COLO668 (cell line): ENCODE measurements around the gene PAN3.

Source experiments
- DNase-seq: peaks from one replicate; lab custom pipeline; 2025; ENCODE audit not compliant: unreplicated experiment; lab: John Stamatoyannopoulos, UW

The PAN3 gene

GRCh38 chr13:28204690-28205443 lies 66.5 kb downstream of the PAN3 start:
- DNase-seq, result no peak

DNA sequence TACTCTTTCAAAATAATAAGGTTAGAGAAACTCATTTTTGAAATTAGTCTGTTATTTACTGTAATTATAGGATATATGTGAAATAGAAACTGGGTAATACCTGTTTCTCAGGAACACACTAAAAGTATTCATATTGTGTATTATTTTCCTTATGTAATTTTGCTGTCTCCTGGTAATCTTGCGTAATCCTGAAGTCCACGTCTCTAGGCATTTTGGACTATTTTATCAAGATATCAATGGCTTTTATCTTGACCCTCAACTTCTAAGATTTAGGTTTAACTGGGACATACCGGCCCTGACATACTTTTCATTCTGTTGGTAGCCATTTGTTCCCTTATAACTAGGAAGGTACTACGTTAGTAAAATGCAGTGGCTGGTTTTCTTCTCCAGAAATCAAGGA lies 80.3 kb downstream of the PAN3 start:
- no peak for DNase-seq

- no peak for DNase-seq
These were observed 81.2 kb downstream of the PAN3 start for GRCh38 chr13:28219408-28220099.

GRCh38 chr13:28220166-28220565 lies 81.8 kb downstream of the PAN3 start:
- no peak for DNase-seq

DNA sequence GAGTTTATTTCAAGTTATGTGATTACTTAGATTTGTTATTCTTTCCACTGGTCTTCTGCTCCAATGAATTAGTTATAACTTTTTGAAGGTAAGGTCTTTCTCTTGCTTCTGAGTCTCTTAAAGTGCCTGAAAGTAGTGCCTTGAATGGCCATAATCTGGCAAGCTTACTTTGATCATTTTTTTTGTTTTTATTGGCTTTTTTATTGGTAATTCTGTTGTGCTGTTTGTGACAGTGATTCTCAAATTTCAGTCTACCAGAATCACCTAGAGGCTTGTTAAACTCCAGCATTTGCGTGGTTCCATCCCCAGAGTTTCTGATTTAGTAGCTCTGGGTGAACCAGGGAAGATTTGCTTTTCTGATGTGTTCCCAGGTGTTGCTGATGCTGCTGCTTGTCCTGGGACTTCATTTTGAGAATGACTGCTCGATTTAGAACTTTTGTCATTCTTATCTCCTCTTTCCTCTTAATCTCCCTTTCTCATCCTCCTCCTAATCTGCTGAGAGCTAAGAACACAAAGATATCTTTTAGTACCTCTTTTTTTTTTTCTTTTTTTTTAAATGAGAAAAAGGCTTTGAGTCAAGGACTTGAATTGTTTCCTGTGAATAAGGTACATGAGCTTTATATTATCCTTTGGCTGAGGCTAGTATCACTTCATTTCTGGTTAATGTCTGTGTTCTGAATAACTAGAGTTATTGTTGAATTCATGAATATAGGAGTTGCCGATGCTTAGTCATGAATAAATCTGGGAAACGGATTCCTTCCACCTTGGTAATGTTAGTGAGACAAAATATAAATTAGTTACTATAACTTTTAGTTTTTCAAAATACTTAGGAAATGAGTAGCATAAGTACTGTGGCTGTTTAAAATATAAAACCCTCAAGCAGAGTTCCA lies 91.4 kb downstream of the PAN3 start:
- no peak for DNase-seq

- DNase-seq, result no peak
These were observed 93.3 kb downstream of the PAN3 start for GRCh38 chr13:28231642-28232041.

DNA sequence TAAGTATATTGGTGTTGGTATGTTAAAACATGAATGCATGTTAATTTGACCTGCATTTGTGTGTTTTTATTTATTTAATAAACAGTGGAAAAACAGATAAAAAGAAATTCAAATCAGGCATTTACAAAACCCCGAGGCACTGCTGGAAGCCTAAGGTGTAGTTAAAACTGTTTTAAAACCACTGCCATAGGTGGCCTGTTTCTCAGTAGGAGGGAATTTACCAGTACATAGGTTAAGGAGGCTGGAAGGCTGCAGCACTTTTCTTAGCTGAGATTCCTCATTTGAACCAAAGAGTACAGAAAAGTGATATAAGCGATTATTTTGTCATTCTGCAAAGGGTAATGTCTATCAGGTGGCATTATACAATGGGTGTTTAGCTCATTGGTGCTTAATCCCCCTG lies 99.6 kb downstream of the PAN3 start:
- no peak for DNase-seq

DNA sequence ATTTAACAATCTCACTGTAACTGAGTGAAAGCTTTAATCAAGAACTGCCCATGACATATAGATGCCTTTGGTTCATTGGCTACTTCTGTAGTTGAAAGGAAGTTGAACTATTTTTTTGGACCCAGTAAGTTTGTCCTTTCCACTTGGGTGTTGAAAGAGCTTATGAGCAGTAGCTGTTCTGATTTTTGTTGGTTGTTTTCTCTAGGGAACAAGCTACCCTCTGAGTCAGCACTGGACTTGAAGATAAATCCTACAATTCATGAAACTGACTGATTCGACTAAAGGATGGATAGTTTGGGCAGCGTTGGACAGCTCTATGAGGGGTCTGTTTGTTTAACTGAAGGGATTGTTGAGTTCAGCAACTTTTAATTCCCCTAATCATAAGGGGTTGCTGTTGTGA lies 101.0 kb downstream of the PAN3 start:
- DNase-seq, result no peak

DNA sequence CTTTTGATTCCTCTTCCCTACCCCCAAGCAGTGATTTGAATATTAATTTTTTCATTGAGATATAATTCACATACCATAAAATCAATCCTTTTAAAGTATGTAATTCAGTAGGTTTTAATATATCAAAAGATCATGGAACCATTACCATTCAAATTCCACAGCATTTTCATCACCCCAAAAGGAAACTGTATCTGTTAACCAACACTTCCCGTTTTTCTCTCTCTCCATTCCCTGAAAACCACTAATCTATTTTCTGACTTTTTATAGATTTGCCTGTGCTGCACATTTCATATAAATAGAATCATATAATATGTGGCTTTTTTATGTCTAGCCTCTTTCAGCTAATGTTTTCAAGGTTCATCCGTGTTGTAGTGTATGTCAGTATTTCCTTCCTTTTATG lies 107.1 kb downstream of the PAN3 start:
- DNase-seq, result no peak

GRCh38 chr13:28246891-28247290 lies 108.5 kb downstream of the PAN3 start:
- no peak for DNase-seq

DNA sequence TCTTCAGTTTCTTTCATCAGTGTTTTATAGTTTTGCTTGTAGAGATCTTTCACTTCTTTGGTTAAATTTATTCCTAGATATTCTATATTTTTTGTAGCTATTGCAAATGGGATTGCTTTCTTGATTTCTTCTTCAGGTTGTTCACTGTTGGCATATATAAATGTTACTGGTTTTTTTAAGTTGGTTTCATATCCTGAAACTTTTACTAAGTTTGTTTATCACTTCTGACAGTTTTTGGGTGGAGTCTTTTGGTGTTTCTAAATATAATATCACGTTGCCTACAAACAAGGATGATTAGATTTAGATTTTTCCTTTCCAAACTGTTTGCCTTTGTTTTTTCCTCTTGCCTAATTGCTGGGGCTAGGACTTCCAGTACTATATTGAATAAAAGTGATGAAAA lies 109.7 kb downstream of the PAN3 start:
- no peak for DNase-seq

DNA sequence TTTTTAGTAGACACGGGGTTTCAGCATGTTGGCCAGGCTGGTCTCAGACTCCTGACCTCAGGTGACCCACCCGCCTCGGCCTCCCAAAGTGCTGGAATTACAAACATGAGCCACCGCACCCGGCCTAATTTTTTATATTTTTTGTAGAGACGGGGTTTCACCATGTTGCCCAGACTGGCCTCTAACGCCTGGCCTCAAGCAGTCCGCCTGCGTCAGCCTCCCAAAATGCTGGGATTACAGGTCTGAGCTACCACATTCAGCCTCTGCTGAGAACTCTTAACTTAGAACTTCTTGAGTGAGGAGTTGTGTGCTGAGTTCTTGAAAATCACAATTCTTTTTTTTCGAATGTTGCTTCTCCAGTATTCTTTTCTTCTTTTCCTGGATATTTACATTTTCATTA lies 112.2 kb downstream of the PAN3 start:
- DNase-seq, result no peak

DNA sequence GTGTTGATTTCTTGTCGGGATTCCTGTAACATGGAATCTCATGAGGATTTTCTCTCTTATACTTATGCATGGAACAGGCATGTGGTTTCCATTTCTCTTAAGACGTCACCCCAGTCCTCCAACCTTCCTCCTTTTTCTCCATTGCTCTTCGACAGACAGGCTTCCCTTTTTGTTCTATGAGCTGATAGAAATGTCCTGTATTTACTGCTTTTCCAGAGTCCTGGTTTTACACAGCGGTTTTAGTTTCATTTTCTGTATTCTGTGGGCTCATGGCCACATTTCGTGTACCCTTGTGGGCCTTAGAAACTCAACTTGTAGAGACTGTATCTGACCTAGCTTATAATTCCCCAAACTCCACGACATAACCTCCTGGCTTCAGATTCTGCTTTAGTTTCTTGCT lies 113.1 kb downstream of the PAN3 start:
- DNase-seq, result no peak

DNA sequence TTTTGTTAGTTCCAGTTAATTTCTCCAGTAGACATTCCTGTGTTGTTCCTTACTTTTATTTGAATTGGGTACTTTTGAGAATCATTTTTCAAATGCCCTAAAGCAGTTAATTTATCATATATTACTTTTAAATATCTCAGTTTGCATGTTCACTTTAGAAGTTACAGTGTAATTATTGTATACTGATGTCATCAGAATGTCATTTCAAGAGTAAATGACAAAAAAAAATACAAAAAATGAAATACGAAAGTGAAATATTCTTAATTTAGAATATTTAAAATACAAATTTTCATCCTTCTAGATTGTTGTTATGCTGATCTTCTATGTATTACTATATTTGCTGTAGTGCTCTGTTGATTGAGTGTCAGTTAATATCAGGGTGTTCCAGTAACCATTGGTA lies 114.2 kb downstream of the PAN3 start:
- no peak for DNase-seq

- DNase-seq, result no peak
These were observed 119.0 kb downstream of the PAN3 start for GRCh38 chr13:28257305-28257704.

- no peak for DNase-seq
These were observed 120.1 kb downstream of the PAN3 start for GRCh38 chr13:28258417-28258816.

- no peak for DNase-seq
These were observed 129.2 kb downstream of the PAN3 start for GRCh38 chr13:28267497-28267896.

DNA sequence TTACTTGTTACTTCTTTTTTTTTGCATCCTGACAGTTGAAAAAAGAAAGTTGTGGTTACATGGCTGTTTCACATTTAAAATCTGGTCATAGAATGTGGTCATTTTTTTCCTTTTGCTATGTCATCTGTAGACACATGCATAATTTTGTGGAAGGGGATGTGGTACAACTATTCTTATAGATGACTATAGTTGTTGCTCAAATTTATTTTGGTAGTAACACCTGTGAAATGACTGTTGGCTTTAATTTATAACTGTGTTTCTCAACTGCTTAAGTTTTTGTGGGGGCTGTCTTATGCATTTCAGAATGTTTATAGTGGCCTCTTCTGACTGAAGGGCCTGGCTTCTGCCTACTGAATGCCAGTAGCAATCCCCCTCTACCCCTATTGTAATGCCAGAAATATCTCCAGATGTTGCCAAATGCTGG lies 130.5 kb downstream of the PAN3 start:
- DNase-seq, result no peak

DNA sequence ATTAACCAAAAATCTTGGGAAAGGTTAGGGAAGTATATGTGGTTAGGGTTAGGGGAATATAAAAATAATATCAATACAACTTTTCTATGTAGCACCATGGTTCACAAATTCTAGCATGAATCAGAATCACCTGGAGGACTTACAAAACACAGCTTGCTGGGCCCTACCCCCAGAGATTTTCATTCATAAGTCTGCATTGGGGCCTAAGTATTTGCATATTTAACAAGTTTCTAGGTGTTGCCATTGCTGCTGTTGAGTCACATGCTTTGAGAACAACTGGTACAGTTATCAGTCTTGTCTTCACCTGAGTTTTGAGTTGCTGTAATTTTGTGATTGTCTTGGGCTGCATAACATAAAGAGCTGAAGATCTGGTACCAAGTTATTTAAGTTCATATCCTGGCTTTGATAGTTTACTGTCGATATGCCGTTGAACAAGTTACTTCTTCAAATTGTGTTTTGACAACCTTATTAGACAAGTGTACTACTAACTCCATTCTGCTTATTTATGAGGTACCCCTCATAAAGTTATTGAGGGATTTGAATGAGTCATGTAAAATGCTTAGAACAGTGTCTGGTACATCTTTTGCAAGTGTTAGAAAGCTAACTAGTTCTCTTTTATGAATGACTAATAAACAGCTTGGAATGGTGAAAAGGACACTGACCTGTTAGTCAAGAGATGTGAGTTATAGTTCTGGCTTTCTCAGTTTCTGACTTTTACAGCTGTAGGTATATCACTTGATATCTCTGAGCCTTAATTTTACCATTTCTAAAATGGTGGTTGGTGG lies 132.9 kb downstream of the PAN3 start:
- DNase-seq, result no peak

GRCh38 chr13:28273919-28274318 lies 135.6 kb downstream of the PAN3 start:
- DNase-seq, result no peak

GRCh38 chr13:28282451-28282850 lies 144.1 kb downstream of the PAN3 start:
- DNase-seq, result no peak
